ENCODE results near the gene PPIH.
"Not testable (repeated sequence)": the region's sequence is repeated elsewhere in the genome, so short reads cannot be mapped to it uniquely, and the experiment has no call there.

PPIH gene

DNA sequence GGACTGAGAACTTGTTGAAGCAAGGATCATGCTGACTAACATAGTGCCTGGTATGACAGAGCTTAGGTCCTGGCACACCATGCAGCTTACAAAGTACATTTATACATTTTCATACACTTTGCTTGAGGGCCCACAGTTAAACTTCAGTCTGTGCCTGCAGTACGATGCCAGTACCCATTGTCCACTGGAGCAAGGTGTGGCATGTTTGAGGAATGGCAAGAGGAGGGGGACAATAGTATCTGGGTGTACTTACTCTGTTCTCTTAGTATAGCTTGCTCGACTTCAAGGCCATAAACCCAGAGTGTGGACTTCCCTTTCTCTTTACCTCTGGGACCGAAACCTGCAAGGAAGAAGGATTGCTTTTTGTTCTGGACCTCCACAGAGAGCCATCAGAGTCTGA lies 17.2 kb downstream of the PPIH start:
- no peaks in the 10 kb centered on the region for H3K27me3 Mint-ChIP-seq (ENCODE audit: low read depth)

DNA sequence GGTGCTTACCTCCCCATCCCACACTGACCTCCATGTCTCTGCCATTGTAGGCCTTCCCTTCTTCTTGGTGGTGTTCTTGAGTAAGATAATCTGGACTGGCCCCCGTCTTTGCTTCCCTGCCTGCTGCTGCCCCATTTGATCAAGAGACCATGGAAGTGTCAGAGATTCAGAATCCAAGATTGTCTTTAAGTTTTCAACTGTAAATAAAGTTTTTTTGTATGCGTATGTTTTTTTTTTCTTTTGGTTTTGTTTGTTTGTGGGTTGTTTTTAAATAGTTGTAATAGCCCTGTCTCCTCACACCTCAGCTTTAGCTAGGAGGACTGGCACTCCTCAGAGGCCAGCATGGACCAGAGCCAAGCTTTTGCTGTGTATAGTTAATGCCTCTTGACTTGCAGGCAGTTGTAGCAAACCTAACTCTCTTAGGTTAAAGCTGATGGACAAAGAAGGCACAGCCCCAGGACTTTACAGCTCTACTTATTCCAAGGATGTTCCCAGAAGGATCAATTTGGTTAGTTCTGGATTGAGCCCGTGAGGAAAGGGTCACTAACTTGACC lies 18.4 kb downstream of the PPIH start:
- Mint-ChIP-seq H3K4me1 (ENCODE audit: low read depth) (peaks cover 17% of the 10 kb centered on the region), H3K9me3 (no peaks in the 10 kb centered on the region), H3K4me3 (no peak overlapping the region), H3K27ac (no peak overlapping the region), H3K36me3 (ENCODE audit: low read depth) (peaks cover 29% of the 10 kb centered on the region), H3K27me3 (ENCODE audit: low read depth) (no peaks in the 10 kb centered on the region)

More for the DNA sequence above, 17.2 kb downstream of the PPIH start:
- H3K9me3 Mint-ChIP-seq, result no peaks in the 10 kb centered on the region
- H3K4me1 Mint-ChIP-seq (ENCODE audit: low read depth), result peaks cover 8% of the 10 kb centered on the region
- H3K4me3 Mint-ChIP-seq, result no peak overlapping the region
- H3K36me3 Mint-ChIP-seq (ENCODE audit: low read depth), result peaks cover 32% of the 10 kb centered on the region
- no peak overlapping the region for H3K27ac Mint-ChIP-seq

DNA sequence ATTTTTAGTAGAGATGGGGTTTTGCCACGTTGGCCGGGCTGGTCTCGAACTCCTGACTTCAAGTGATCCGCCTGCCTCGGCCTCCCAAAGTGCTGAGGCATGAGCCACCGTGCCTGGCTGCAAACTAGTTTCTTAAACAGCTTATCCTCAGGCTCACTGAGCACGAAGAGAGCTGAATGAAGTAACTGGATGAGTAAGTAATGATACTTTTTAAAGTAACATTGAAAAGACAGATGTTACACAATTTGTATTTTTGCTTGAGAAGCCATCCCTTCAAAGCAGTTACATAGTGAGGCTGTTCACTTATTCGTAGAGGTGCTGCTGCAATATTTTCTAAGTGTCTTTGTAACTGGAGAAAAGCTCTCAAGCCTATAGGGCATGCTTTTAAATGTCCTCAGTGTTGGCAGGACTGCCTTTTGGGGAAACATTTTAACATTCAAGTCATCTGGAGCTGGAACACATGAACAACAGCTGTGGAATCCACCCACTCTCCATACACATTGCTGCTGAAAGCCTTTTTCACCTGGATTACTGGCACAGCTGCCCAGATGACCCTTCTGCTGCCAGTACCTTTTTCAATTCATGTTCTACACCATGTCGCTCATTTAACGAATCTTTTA lies 21.3 kb downstream of the PPIH start:
- Mint-ChIP-seq H3K27me3 (ENCODE audit: low read depth) (no peaks in the 10 kb centered on the region), H3K27ac (no peak overlapping the region), H3K36me3 (ENCODE audit: low read depth) (peaks cover 29% of the 10 kb centered on the region), H3K9me3 (no peaks in the 10 kb centered on the region), H3K4me1 (ENCODE audit: low read depth) (peaks cover 27% of the 10 kb centered on the region), H3K4me3 (no peak overlapping the region)

DNA sequence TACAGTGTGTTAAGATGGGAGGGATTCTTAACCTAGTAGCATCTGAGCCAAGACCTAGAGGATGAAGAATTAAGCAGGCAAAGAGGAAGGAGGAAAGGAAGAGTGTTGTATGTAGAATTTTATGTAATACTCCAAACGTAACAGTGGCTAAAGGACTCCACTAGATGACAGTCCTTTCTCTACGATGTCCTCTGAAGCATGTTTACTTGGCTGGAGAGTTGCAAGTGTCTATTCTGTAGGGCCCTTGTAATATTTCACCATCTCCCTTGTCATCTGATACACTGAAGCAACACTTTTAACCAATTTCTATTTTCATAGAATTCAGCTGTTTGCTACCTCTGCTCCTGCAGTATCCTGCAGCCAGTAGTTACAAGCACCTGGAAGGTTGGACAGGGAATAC lies 21.8 kb downstream of the PPIH start:
- Mint-ChIP-seq H3K4me3 (peak overlapping the region; percentile 15), H3K36me3 (ENCODE audit: low read depth) (peaks cover 33% of the 10 kb centered on the region), H3K27ac (no peak overlapping the region), H3K4me1 (ENCODE audit: low read depth) (peaks cover 33% of the 10 kb centered on the region), H3K9me3 (no peaks in the 10 kb centered on the region), H3K27me3 (ENCODE audit: low read depth) (no peaks in the 10 kb centered on the region)

DNA sequence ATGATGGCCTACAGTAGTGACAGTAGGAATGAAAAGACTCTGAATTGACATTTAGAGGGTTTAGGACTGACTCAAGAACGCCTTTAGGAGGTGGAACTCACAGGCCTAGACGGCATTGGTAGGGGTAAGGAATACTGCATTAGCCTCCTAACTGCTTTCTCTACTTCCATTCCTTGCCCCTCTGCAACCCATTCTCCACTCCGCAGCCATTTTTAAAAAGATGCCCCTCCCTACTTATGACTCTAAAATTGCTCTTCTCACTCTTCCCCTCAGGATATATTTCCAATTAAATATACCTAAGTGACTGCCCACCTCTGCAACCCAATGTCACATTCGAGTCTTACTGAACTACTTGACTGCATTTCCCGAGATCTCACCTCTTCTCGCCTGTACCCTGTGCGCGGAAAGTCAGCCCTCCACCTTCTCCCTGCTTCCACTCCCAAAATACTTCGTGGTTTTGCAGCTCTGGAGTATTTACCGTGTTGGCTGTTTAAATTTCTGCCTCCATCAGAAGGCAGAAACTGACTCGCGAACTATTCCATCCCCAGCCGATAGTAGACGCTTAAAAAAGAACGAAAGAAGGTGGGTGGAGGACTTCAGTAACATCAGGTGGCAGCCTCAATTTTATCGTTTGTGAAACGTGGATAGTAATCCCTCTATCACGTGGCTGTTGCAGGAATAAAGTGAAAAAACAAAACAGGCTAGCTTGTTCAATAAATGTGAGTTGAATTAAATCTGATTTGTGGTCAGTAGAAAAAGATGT lies 22.9 kb downstream of the PPIH start:
- H3K9me3 Mint-ChIP-seq, result no peaks in the 10 kb centered on the region
- H3K4me3 Mint-ChIP-seq, result peak overlapping the region; percentile 87
- H3K36me3 Mint-ChIP-seq (ENCODE audit: low read depth), result peaks cover 28% of the 10 kb centered on the region
- H3K4me1 Mint-ChIP-seq (ENCODE audit: low read depth), result peaks cover 41% of the 10 kb centered on the region
- no peaks in the 10 kb centered on the region for H3K27me3 Mint-ChIP-seq (ENCODE audit: low read depth)
- peak overlapping the region; percentile 96 for H3K27ac Mint-ChIP-seq

DNA sequence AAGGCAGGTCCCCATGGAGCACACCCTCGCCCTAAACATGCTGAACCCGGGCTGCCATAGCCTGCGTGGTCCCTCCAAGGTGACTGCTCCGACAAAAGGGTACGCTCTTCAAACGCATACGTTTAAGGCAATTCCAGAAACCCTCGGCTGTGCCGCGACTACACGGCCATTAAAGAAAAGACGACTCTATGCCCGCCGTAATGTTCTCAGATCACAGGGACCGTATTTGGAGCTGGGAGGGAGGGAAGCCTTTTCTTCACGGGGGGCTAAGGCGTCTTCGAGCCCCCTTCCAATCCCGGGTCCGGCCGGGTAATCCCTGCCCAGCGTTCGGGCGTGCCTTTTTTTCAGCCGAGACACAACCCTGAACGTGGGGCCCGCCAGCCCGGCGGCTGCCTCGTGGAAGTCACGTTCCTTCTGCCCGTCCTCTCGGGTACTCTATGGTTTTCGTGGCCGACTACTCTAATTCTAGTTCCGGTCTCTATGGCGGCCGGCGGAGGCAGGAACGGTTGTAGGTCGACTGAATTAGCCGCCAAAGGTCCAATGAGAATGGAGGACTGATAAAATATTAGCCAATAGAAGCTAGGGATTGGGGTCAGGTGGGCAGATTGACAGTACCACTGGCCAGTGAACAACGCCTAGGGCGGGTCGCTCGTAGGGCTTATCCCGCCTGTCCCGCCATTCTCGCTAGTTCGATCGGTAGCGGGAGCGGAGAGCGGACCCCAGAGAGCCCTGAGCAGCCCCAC lies 23.7 kb downstream of the PPIH start, which contains the start of gene YBX1:
YBX1 (plus strand) TSS at position 678 of the 743 bp plus-strand sequence. CDS start 148 bp downstream, outside the sequence.
- Mint-ChIP-seq H3K27ac (peak within 1 kb of the TSS; percentile 96), H3K36me3 (ENCODE audit: low read depth) (peaks cover 24% of the 10 kb centered on the region), H3K4me3 (peak within 1 kb of the TSS; percentile 97), H3K9me3 (no peaks in the 10 kb centered on the region), H3K27me3 (ENCODE audit: low read depth) (no peaks in the 10 kb centered on the region), H3K4me1 (ENCODE audit: low read depth) (peaks cover 48% of the 10 kb centered on the region)

DNA sequence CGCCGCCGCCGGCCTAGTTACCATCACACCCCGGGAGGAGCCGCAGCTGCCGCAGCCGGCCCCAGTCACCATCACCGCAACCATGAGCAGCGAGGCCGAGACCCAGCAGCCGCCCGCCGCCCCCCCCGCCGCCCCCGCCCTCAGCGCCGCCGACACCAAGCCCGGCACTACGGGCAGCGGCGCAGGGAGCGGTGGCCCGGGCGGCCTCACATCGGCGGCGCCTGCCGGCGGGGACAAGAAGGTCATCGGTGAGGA lies 24.2 kb downstream of the PPIH start:
- Mint-ChIP-seq H3K4me3 (peak overlapping the region; percentile 87), H3K4me1 (ENCODE audit: low read depth) (peaks cover 49% of the 10 kb centered on the region)
- H3K27me3 Mint-ChIP-seq (ENCODE audit: low read depth), result not testable (repeated sequence)

DNA sequence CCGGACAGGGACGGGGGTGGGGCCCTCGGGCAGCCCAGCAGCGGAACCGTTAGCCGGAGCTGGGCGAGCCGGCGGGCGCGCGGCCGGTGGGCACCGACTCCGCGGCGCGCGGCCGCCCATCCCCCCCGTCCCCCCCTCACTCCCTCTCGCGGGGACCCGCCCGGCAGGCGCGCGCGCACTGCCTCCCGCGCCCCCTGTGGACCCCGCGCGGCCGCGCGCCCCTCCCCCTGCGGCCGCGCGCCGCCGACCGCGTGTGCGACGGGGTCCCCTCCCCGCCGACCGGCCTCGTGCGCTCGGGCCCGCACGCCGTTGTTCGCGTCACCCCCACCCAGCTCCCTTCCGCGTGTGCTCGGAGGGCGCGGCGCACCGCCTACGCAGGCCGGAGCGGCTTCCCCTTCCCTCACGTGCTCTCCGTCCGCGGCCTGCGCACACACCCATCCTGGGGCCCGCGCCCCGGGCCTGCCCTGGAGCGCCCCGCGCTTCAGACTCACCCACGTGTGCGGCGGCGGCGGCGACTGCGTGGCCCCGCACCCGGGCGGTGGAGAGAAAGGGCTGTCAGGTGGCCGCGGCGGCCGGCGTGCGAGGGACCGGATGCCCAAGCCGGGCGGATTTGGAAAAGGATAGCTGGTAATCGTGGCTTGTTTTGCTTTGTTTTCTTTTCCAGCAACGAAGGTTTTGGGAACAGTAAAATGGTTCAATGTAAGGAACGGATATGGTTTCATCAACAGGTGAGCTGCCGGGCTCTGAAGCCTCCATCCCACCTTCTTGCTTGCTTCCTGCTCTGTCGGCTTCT lies 24.7 kb downstream of the PPIH start:
- peaks cover 54% of the 10 kb centered on the region for H3K4me1 Mint-ChIP-seq (ENCODE audit: low read depth)
- no peaks in the 10 kb centered on the region for H3K9me3 Mint-ChIP-seq
- peak overlapping the region; percentile 90 for H3K27ac Mint-ChIP-seq
- H3K27me3 Mint-ChIP-seq (ENCODE audit: low read depth), result no peaks in the 10 kb centered on the region
- peaks cover 29% of the 10 kb centered on the region for H3K36me3 Mint-ChIP-seq (ENCODE audit: low read depth)
- H3K4me3 Mint-ChIP-seq, result peak overlapping the region; percentile 97

More for the DNA sequence above, 24.2 kb downstream of the PPIH start:
- peaks cover 24% of the 10 kb centered on the region for H3K36me3 Mint-ChIP-seq (ENCODE audit: low read depth)
- peak overlapping the region; percentile 96 for H3K27ac Mint-ChIP-seq
- not testable (repeated sequence) for H3K9me3 Mint-ChIP-seq

DNA sequence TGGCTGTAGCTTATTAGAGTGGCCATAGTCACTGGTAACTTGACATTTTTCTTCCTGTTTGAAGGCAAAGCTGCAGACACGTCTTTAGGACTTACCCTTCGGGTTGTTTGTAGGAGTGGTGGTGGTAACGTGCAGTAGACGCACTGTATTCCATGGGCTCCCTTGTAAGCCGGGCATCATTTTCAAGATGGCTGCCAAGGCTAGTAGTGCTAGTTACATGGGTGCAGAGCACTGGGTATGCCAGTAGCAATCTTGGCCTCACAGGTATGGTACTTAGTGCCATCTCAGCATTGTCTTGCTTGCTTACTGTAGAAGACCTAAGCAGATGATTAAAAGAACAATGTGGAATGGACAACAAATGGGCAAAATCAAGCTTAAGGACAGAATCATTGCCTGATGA lies 25.9 kb downstream of the PPIH start:
- Mint-ChIP-seq H3K27ac (peak overlapping the region; percentile 90), H3K27me3 (ENCODE audit: low read depth) (no peaks in the 10 kb centered on the region)

DNA sequence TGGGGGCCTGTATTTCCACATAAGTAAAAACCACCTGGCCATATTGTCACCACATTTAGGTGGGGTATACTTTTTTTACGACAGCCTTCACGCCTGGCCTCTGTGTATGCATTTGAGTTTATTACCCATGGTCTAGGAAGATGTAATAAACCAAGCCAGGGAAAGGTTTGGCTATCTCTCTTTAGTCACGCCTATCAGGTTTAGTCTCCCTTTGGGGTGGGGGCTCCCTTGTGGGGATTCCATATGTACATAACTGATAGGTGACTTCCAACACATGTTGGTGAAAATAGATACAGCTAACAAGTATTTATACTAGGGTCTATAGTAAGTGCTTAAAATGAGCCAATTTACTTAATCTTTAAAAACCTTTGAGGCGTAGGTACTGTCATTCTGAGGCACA lies 28.2 kb downstream of the PPIH start:
- no peaks in the 10 kb centered on the region for H3K9me3 Mint-ChIP-seq
- H3K4me3 Mint-ChIP-seq, result no peak overlapping the region
- H3K27ac Mint-ChIP-seq, result peak overlapping the region; percentile 57
- peaks cover 29% of the 10 kb centered on the region for H3K36me3 Mint-ChIP-seq (ENCODE audit: low read depth)
- H3K27me3 Mint-ChIP-seq (ENCODE audit: low read depth), result no peaks in the 10 kb centered on the region
- peaks cover 64% of the 10 kb centered on the region for H3K4me1 Mint-ChIP-seq (ENCODE audit: low read depth)

More for the DNA sequence above, 25.9 kb downstream of the PPIH start:
- Mint-ChIP-seq H3K9me3 (no peaks in the 10 kb centered on the region), H3K36me3 (ENCODE audit: low read depth) (peaks cover 29% of the 10 kb centered on the region), H3K4me1 (ENCODE audit: low read depth) (peaks cover 63% of the 10 kb centered on the region), H3K4me3 (peak overlapping the region; percentile 97)

DNA sequence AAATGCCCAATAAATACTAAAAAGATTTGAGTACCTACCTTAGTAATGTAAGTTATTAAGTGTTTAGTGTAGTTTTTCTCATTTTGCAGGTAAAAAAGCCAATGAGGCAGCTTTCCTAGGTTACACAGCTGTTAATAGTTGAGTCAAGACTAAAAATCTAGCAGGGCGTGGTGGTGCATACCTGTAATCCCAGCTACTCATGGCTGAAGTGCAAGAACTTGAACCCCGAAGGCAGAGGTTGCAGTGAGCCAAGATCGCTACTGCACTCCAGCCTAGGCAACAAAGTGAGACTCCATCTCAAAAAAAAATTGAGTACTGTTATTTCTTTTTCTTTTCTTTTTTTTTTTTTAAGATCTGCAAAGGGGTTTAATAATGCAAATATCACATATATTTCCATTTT lies 31.7 kb downstream of the PPIH start:
- Mint-ChIP-seq H3K27me3 (ENCODE audit: low read depth) (no peaks in the 10 kb centered on the region), H3K36me3 (ENCODE audit: low read depth) (peaks cover 18% of the 10 kb centered on the region), H3K4me3 (no peak overlapping the region), H3K27ac (no peak overlapping the region), H3K4me1 (ENCODE audit: low read depth) (peaks cover 62% of the 10 kb centered on the region), H3K9me3 (no peaks in the 10 kb centered on the region)

DNA sequence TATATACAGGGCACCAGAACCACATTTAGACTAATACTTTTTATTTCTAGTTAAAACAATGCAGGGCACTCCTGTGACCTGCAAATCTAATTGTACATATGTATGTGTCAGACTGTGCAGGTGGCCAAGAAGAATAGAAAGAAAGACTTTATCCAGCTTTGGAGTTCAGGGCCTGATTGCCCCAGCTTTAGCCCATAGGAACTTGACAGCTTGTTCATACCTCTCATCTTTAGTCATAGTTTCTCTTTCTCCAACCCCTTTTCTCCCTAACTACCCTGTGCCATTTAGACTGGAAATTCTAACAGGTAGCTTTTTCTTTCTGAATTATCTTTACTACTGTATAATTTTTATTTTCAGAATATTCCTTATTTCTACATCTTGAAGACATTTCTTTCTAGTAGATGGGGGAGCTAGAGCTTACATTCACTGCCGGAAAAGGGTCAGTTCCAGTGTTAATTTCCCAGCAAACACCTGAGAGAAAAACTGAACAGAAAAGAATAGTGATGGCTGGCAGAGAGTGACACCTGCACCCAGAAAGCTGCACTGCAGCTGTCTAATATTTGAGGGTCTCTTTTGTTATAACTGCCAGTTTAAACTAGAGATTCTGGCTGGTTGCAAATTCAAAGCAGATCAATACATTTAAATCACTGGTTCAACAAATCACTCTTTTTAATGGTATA lies 32.4 kb downstream of the PPIH start:
- Mint-ChIP-seq H3K4me1 (ENCODE audit: low read depth) (peaks cover 62% of the 10 kb centered on the region), H3K36me3 (ENCODE audit: low read depth) (peaks cover 19% of the 10 kb centered on the region), H3K9me3 (no peaks in the 10 kb centered on the region), H3K4me3 (no peak overlapping the region), H3K27ac (peak overlapping the region; percentile 31), H3K27me3 (ENCODE audit: low read depth) (no peaks in the 10 kb centered on the region)

DNA sequence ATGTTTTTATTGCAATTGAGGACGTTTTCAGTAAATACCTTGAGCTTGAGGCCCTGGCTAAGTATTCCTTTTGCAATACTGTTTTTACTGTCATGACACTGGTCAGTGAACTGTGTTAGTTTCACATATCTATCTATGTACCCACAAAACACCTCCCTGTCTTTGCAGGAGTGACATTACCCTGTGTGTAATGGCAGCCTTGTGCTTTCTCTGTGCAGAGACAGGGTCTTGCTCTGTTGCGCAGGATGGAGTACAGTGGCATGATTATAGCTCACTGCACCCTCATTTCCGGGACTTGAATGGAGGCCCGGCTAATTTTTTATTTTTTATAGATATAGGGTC lies 32.9 kb downstream of the PPIH start:
- Mint-ChIP-seq H3K27me3 (ENCODE audit: low read depth) (no peaks in the 10 kb centered on the region), H3K4me3 (no peak overlapping the region), H3K27ac (no peak overlapping the region), H3K36me3 (ENCODE audit: low read depth) (peaks cover 22% of the 10 kb centered on the region), H3K4me1 (ENCODE audit: low read depth) (peaks cover 59% of the 10 kb centered on the region), H3K9me3 (no peaks in the 10 kb centered on the region)

DNA sequence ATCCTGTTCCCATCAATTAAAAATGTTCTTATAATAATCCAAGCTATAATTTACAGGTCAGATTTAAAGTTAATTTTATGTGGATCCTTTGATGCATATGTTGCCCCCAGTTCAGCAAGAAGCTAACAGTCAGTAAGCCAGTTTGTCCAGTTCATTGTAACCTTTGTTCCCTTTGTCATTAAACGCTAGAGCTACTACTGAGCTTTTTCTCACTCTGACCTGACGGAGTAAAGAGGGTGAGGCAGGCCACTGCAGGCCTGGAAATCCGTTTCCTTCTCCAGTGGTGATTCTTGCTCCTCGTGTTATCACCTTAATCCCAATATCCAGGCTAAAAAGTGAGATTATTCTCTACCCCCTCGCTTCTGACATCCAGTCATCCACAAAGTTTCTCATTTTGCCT lies 34.2 kb downstream of the PPIH start:
- Mint-ChIP-seq H3K27ac (no peak overlapping the region), H3K27me3 (ENCODE audit: low read depth) (no peaks in the 10 kb centered on the region), H3K4me3 (no peak overlapping the region)

More for the DNA sequence above, 34.2 kb downstream of the PPIH start:
- peaks cover 31% of the 10 kb centered on the region for H3K36me3 Mint-ChIP-seq (ENCODE audit: low read depth)
- H3K9me3 Mint-ChIP-seq, result no peaks in the 10 kb centered on the region
- H3K4me1 Mint-ChIP-seq (ENCODE audit: low read depth), result peaks cover 50% of the 10 kb centered on the region
